KG1 (cell line): Measurements from ENCODE around the gene OGG1.
A peak's percentile ranks its signal among the peaks of the same experiment; 100 is the strongest.
"Not testable (repeated sequence)": the region's sequence is repeated elsewhere in the genome, so short reads cannot be mapped to it uniquely, and the experiment has no call there.

Source experiments
- DNase-seq: peaks from one replicate; lab custom pipeline; 2025; lab: John Stamatoyannopoulos, UW

OGG1 gene

DNA sequence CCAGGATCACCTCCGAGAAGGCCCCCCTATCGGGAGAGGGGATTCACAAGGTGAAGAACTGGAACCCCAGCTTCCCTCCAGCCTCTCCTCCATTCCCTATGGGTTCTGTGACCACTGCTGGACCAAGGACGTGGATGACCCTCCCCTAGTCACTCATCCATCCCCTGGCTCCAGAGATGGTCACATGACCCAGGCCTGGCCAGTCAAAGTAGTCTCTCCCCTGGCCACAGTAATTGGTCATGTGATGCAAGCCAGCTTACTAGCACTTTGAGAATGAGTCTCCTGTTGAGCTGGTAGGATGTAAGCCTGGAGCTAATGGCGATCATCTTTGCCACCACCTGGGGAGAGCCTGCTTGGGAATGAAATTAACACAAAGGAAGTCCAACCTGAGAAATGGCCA lies 16.1 kb downstream of the OGG1 start:
- no peak for DNase-seq

DNA sequence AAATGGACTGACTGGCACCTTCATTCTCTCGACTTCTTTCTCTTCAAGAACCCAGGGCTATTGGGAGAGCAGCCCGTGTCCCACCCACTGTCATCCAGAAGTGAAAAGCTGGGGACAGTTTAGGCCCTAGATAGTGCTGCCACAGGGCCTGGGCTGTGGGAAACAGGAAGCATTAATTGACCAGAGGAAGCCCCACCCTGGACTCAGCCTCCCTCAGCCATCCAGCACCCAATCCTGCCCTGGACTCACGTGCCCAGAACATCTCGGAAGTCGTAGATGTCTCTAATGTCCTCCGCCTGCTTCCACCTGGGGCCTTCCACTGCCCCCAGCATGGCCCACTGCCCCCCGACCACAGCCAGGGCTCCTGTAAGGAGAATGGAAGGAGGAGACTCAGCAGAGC lies 17.7 kb downstream of the OGG1 start:
- DNase-seq, result no peak

DNA sequence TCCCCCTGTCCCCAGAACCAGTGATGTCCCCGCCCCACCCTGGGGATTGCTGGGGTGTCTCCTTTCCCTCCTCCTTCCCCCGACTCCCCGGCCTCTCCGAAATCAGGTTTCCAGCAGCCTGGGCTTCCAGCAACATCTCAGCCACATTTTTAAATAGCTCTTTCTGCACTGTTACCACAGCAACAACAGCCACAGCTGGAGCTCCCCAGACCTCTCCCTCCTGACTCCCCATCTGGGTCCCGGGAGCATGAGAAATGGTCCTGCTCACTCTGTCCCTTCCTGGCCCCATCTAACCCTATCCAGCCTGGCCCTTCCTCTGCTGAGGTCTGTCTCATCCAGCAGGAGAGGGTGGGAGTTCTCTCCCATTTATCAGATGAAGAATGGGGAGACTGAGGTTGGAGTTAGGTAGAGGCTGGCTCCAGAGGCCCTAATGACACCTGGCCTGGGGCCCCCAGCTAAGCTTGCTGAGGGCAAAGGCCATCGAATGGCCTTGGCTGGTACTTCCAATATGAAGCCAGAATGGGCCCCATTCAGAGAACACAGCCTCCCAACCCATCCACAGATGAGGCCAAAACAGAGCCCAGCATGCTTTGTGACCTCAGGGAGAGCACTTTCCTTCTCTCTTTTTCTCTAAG lies 18.5 kb downstream of the OGG1 start:
- DNase-seq, result no peak

DNA sequence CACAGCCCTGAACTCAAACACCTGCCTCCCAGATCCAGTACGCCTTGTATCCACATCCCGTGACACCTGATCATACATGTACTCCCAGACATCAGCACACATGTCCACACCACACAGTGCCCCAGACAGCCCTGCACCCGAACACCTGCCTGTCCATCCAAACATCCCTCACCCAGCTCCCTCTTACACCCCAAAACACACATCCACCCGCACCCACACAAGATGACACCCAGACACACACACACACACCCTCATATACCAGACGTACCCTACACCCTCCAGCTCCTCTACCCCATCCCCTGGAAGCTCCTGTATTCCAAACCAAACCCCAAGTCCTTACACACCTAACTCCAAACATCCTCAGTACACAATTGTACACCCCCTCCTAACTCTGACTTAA lies 19.3 kb downstream of the OGG1 start:
- no peak for DNase-seq

DNA sequence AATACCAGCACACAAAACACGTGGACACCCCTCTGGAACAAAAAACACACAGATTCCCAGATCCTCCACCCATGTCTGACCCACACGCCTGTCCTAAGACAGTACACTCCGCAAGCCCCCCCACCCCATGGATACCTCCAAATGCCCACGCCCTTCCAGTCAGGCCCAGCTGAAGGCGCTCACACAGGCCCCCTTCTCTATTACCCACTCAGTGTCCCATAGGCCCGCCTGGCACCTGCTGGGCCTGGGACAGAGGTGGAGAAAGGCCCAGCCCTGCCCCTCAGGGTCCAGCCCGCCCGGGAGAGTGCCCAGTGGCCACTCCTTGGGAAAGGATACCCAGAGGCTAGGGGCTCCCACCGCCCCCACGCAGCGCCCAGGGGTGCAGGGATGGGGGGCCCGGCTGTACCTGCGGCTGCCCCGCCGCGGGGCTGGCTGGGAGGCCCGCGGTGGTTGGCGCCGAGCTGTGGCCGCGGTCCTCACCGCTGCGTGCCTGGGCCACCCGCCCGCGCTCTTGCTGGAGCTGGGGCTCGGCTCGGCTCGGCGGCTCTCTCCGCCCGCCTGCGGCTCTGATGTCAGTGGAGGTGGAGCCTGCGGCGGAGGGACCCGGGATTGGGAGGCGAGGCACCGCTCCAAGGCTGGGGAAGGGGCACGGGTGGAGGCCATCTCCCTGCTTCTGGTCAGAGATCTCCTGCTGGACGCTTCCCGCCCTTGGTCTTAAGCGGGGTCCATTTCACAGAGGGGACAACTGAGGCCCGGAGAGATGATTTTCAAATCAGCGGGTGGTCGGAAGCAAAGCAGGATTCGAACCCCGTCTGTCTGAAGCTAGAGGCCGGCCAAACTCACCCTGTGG lies 19.9 kb downstream of the OGG1 start, which contains the start of gene CAMK1:
Gene CAMK1, minus strand, starts transcription at position 522 of the 850 bp plus-strand sequence. CDS start 2,198 bp downstream, outside the sequence.
- DNase-seq, result no peak

DNA sequence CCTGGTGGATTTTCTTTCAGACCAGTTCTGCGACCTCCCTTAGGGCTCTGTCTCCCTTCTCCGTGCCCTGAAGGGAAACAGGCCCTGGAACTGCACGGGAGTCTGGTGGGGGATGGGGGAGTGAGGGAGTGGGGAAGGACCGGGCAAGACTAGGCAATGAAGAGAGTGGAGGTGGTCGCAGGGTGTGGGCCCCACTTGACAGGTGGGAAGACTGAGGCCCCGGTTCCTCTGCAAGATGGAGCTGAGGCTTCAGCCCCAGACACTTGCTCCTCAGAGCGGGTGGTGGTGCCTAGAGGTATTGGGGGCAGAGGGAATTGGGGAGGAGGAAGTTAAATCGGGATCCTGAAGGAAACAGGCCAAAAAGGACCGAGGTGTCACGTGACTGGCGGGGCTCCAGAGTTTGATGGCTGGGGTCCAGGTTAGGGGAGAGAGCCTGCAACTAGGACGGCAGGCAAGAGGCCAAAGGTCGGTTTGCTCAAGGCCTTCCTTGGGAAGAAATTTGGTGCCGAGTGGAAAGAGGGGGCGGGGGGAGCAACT lies 20.6 kb downstream of the OGG1 start:
- no peak for DNase-seq

DNA sequence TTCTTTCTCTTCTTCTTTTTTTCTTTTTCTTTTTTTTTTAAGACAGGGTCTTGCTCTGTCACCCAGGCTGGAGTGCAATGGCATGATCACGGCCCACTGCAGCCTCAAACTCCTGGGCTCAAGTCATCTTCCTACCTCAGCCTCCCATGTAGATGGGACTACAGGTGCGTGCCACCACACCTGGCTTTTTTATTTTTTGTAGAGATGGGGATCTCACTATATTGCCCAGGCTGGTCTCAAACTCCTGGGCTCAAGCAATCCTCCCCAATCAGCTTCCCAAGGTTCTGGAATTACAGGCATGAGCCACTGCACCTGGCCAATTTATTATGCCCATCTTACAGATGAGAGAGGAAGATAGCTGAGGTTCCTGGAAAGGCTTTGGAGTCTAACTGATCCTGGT lies 21.3 kb downstream of the OGG1 start:
- not testable (repeated sequence) for DNase-seq

- no peak for DNase-seq
Observed at GRCh38 chr3:9776896-9777693, 27.3 kb downstream of the OGG1 start.

DNA sequence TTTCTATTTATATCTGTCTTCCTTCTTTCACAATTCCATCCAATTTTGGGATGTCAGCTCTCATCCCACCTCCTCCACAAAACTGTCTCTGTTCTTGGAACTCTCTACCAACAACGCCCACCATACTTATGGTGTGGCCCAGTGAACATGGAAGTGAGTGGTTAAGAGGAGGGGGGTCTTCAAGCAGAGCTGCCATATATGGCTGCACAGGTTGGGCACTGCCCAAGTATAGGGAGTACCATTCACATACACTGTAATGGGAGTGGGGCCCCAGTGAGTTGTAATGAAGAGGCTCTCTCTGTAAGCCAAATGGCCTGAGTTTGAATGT lies 27.9 kb downstream of the OGG1 start:
- DNase-seq, result no peak

DNA sequence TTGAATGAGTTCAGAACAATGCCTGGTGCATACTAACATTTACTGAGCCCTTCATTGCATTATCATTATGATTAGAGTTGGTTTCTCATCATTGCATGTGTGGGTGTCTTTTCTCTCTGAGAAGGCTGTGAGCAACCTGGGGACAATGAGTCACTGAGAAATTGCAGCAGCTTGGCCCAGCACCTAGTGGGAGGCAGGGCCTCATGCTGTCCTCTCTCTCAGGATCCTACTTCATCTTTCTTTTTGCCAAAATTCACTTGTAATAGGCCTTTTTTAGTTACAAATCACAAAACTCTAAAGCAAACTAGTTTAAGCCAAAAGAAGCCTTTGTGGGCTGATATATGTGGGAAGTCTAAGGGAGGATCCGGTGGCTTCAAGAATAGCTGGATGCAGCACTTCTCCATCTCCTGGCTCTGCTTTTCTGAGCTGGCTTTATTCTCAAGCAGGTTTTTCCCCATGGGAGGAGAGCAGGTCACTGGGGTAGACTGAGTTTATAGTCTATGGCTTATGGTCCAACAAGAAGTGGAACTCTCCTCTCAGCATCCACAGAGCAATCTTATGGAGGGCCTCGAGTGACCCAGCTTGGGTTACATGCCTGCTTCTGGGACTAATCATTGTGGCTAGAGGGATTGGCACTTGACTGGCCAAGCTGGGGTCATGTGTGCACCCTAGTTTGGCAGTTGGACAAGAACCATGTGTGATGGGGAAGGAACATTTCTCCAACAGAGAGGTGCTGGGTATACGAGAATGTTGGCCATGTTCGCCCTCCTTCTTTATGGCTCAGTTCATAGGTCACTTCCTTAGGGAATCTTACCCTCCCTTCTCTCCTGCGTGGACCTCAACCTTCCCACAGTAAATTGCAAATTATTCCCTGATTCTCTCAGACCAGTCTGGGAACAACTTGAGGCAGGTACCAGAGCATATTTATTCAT lies 28.7 kb downstream of the OGG1 start:
- no peak for DNase-seq

GRCh38 chr3:9779075-9779593 lies 29.4 kb downstream of the OGG1 start:
- DNase-seq, result no peak

DNA sequence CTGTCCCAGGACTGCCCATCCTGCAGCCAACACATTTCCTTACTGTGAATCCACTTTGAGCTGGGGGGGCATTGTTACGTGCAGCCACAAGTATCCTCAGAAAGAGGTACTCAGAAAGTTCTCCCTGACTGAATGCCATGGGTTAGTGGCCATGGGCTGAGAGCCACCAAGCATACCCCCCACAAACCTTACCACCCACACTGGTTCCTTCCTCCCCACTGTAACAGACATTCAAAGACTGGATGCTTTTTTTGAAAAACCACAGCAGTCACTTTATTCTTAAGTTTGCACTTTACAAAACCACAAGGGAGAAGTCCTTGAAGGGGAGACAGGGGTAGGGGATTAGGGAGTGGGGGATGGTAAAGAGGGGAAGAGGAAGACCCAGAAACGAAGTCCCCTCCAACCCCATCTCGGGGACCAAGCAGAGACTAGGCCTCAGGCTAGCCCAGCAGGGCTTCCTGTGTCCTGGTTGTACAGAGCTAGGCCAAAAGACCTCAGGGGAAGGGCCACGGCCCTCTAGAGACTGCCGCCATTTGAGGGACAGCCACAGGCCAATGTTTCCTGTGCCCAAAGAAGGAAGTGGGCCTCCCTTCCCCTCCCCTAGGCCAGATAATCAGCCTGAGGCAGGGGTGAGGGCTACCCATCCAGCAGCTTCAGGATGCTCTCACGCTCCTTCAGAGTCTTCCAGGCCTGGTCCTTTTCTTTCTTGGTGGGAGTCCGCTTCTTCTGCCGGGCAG lies 30.1 kb downstream of the OGG1 start:
- peak; percentile 97 for DNase-seq

- no peak for DNase-seq
Observed at GRCh38 chr3:9780458-9780812, 30.7 kb downstream of the OGG1 start.

DNA sequence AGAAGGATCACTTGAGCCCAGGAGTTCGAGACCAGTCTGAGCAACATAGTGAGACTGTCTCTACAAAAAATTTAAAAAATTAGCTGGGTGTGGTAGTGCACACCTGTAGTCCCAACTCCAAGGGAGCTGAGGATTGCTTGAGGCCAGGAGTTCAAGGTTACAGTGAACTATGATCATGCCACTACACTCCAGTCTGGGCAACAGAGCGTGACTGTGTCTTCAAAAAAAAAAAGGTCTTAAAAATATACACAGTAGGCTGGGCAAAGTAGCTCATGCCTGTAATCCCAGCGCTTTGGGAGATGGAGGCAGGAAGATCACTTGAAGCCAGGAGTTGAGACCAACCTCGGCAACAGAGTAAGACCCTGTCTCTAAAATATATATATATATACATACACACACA lies 31.2 kb downstream of the OGG1 start:
- DNase-seq, result no peak

GRCh38 chr3:9781551-9781950 lies 31.8 kb downstream of the OGG1 start:
- DNase-seq, result no peak

DNA sequence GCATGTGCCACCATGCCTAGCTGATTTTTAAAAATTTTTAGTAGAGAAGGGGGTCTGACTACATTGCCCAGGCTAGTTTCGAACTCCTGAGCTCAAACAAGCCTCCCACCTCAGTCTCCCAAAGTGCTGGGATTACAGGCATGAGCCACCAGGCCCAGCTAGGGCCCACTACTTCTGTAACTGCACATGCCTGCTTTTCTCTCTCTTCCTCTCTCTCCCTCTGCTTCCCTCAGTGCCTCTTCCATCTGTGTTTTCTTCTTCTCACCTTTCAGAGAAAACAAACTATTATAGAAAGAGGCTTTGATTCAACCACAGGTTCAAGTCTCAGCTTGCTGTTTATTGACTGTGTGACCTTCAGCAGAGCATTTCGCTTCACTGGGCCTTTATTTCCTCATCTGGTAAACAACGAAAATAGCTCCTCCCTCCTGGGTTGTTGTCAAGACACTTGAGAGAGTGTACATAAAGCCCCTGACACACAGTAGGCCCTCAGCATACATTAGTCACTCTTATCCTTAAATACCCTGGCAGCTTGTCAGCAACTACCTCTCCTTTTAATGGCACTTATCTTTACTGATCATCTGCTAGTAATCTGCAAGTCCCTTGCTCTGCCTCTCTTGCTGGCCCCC lies 32.3 kb downstream of the OGG1 start:
- DNase-seq, result no peak

- no peak for DNase-seq
Observed at GRCh38 chr3:9782770-9783169, 33.0 kb downstream of the OGG1 start.

- DNase-seq, result no peak
Observed at GRCh38 chr3:9783954-9784353, 34.2 kb downstream of the OGG1 start.

- DNase-seq, result no peak
Observed at GRCh38 chr3:9784965-9785364, 35.2 kb downstream of the OGG1 start.

DNA sequence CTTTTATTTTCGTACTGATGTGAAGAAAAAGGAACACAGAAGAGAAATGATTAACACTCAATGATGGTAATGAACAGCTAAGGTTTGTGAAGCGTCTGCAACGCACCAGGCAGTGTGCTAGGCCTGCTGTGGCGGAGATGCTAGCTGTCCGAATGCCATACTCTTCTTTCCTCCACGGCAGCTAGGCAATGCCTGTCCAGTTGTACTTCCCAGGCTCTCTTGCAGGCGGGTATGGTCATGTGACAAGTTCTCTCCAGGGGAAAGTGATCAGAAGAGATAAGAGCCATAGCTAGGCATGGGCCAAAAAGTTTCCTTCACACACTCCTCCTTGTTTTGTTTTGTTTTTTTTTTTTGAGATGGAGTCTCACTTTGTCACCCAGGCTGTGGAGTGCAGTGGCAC lies 35.9 kb downstream of the OGG1 start:
- DNase-seq, result no peak
